Measurements from ENCODE around the gene PRKN. TPM values are rescaled to one million over a fixed set of nuclear protein-coding genes. Genes with fewer than 3 reads are reported as not detected.

Gene PRKN
- total RNA-seq, 1 experiment from 2014 or later: 0.34 TPM

GRCh38 chr6:161494566-161494965 is 1233.0 kb downstream of the PRKN start:
- no TSS peak for BruUV-seq (replicated peaks)
- no peak for TF ChIP-seq CTCF (IDR thresholded peaks at IDR 0.05; ENCODE audit: insufficient read depth in 1 of 2, low read depth in 1 of 2, low read length in 1 of 2, severe bottlenecking in 1 of 2, unreplicated experiment in 1 of 2)
- H3K4me3 Mint-ChIP-seq (ENCODE audit: unreplicated experiment): no peak overlapping the region
- DNase-seq: no peak
- H3K27ac Mint-ChIP-seq (ENCODE audit: unreplicated experiment): no peak overlapping the region
- ChIA-PET CTCF (no interaction called here), POLR2A (no interaction called here)
- intact Hi-C loops (cut with micrococcal nuclease; ENCODE audit: unreplicated experiment): no loop called here
- H3K9me3 Mint-ChIP-seq (ENCODE audit: unreplicated experiment): no peaks in the 10 kb centered on the region
- Histone ChIP-seq H3K36me3 (ENCODE audit: control insufficient read depth, insufficient read depth, low read length) (no peaks in the 10 kb centered on the region), H3K27me3 (replicated peaks; ENCODE audit: control insufficient read depth, insufficient read depth, low read length) (no peaks in the 10 kb centered on the region), H3K9me3 (no peaks in the 10 kb centered on the region), H3K4me1 (no peaks in the 10 kb centered on the region), H3K4me3 (ENCODE audit: low read depth, low read length) (no peak overlapping the region)
- no peaks in the 10 kb centered on the region for H3K36me3 Mint-ChIP-seq (ENCODE audit: insufficient read depth, unreplicated experiment)
- H3K27me3 Mint-ChIP-seq (ENCODE audit: insufficient read depth, unreplicated experiment): peaks cover 13% of the 10 kb centered on the region
- no peaks in the 10 kb centered on the region for H3K4me1 Mint-ChIP-seq (ENCODE audit: low read depth, unreplicated experiment)

GRCh38 chr6:161493576-161494118 is 1233.9 kb downstream of the PRKN start:
- Mint-ChIP-seq H3K36me3 (ENCODE audit: insufficient read depth, unreplicated experiment) (no peaks in the 10 kb centered on the region), H3K4me3 (ENCODE audit: unreplicated experiment) (no peak overlapping the region), H3K27ac (ENCODE audit: unreplicated experiment) (no peak overlapping the region), H3K4me1 (ENCODE audit: low read depth, unreplicated experiment) (no peaks in the 10 kb centered on the region), H3K9me3 (ENCODE audit: unreplicated experiment) (no peaks in the 10 kb centered on the region), H3K27me3 (ENCODE audit: insufficient read depth, unreplicated experiment) (peaks cover 13% of the 10 kb centered on the region)
- DNase-seq: no peak
- H3K36me3 ChIP-seq (ENCODE audit: control insufficient read depth, insufficient read depth, low read length): no peaks in the 10 kb centered on the region
- H3K9me3 ChIP-seq: no peaks in the 10 kb centered on the region
- no TSS peak for BruUV-seq (replicated peaks)
- no peaks in the 10 kb centered on the region for H3K27me3 ChIP-seq (replicated peaks; ENCODE audit: control insufficient read depth, insufficient read depth, low read length)
- no peak for TF ChIP-seq CTCF (IDR thresholded peaks at IDR 0.05; ENCODE audit: insufficient read depth in 1 of 2, low read depth in 1 of 2, low read length in 1 of 2, severe bottlenecking in 1 of 2, unreplicated experiment in 1 of 2)
- no peaks in the 10 kb centered on the region for H3K4me1 ChIP-seq
- H3K4me3 ChIP-seq (ENCODE audit: low read depth, low read length): no peak overlapping the region
- intact Hi-C loops (cut with micrococcal nuclease; ENCODE audit: unreplicated experiment): no loop called here
- POLR2A ChIA-PET: no interaction called here
- CTCF ChIA-PET: no interaction called here

GRCh38 chr6:161489626-161490306 is 1237.8 kb downstream of the PRKN start:
- intact Hi-C loops (cut with micrococcal nuclease; ENCODE audit: unreplicated experiment): no loop called here
- Histone ChIP-seq H3K36me3 (ENCODE audit: control insufficient read depth, insufficient read depth, low read length) (no peaks in the 10 kb centered on the region), H3K9me3 (no peaks in the 10 kb centered on the region), H3K27me3 (replicated peaks; ENCODE audit: control insufficient read depth, insufficient read depth, low read length) (no peaks in the 10 kb centered on the region), H3K4me3 (ENCODE audit: low read depth, low read length) (no peak overlapping the region), H3K4me1 (no peaks in the 10 kb centered on the region)
- BruUV-seq (replicated peaks): no TSS peak
- no peak for TF ChIP-seq CTCF (IDR thresholded peaks at IDR 0.05; ENCODE audit: insufficient read depth in 1 of 2, low read depth in 1 of 2, low read length in 1 of 2, severe bottlenecking in 1 of 2, unreplicated experiment in 1 of 2)
- no peak overlapping the region for H3K4me3 Mint-ChIP-seq (ENCODE audit: unreplicated experiment)
- ChIA-PET POLR2A (no interaction called here), CTCF (interaction anchor here (0.7 to 0.8 kb wide), 2 partner anchors 39 to 71 kb away, joined by 3 read pairs; no protein-coding TSS in a partner anchor)
- no peaks in the 10 kb centered on the region for H3K9me3 Mint-ChIP-seq (ENCODE audit: unreplicated experiment)
- H3K27ac Mint-ChIP-seq (ENCODE audit: unreplicated experiment): no peak overlapping the region
- no peaks in the 10 kb centered on the region for H3K36me3 Mint-ChIP-seq (ENCODE audit: insufficient read depth, unreplicated experiment)
- DNase-seq: no peak
- H3K27me3 Mint-ChIP-seq (ENCODE audit: insufficient read depth, unreplicated experiment): peaks cover 5% of the 10 kb centered on the region
- no peaks in the 10 kb centered on the region for H3K4me1 Mint-ChIP-seq (ENCODE audit: low read depth, unreplicated experiment)
